NCI-H2029 (cell line): ENCODE measurements around the gene ALKAL2.
A peak's percentile ranks its signal among the peaks of the same experiment; 100 is the strongest.
"Not testable (repeated sequence)": the region's sequence is repeated elsewhere in the genome, so short reads cannot be mapped to it uniquely, and the experiment has no call there.

Experiments used
- DNase-seq: peaks from one replicate; lab custom pipeline; 2025; lab: John Stamatoyannopoulos, UW

ALKAL2 gene

GRCh38 chr2:287911-288757 lies at the start of gene ALKAL2:
ALKAL2 (minus strand) TSS chr2:288091; CDS start chr2:287835, 256 bp downstream.
- no peak for DNase-seq

- DNase-seq: not testable (repeated sequence)
Observed at GRCh38 chr2:336949-337348, 49.1 kb upstream of the ALKAL2 start.

GRCh38 chr2:336360-336759 lies 48.5 kb upstream of the ALKAL2 start:
- no peak for DNase-seq

GRCh38 chr2:332592-332991 lies 44.7 kb upstream of the ALKAL2 start:
- DNase-seq: no peak

GRCh38 chr2:328761-329160 lies 40.9 kb upstream of the ALKAL2 start:
- DNase-seq: no peak

- no peak for DNase-seq
Observed at GRCh38 chr2:323035-323434, 35.1 kb upstream of the ALKAL2 start.

GRCh38 chr2:322326-322725 lies 34.4 kb upstream of the ALKAL2 start:
- no peak for DNase-seq

- no peak for DNase-seq
Observed at GRCh38 chr2:320561-320960, 32.7 kb upstream of the ALKAL2 start.

- DNase-seq: no peak
Observed at GRCh38 chr2:319059-319600, 31.2 kb upstream of the ALKAL2 start.

GRCh38 chr2:317501-318424 lies 29.9 kb upstream of the ALKAL2 start:
- no peak for DNase-seq

- no peak for DNase-seq
Observed at GRCh38 chr2:316381-316780, 28.5 kb upstream of the ALKAL2 start.

- not testable (repeated sequence) for DNase-seq
Observed at GRCh38 chr2:315925-316324, 28.0 kb upstream of the ALKAL2 start.

GRCh38 chr2:314561-315336 lies 26.9 kb upstream of the ALKAL2 start:
- DNase-seq: peak; percentile 29

- DNase-seq: peak; percentile 14
Observed at GRCh38 chr2:313991-314390, 26.1 kb upstream of the ALKAL2 start.

GRCh38 chr2:310994-311393 lies 23.1 kb upstream of the ALKAL2 start:
- DNase-seq: no peak

- no peak for DNase-seq
Observed at GRCh38 chr2:309954-310510, 22.1 kb upstream of the ALKAL2 start.

GRCh38 chr2:309148-309953 lies 21.5 kb upstream of the ALKAL2 start:
- no peak for DNase-seq

- DNase-seq: no peak
Observed at GRCh38 chr2:305366-305765, 17.5 kb upstream of the ALKAL2 start.

- DNase-seq: no peak
Observed at GRCh38 chr2:296354-296753, 8.5 kb upstream of the ALKAL2 start.

GRCh38 chr2:295090-295489 lies 7.2 kb upstream of the ALKAL2 start:
- no peak for DNase-seq
